GM23248 (cell line): Measurements from ENCODE around the gene SURF6. TPM values are rescaled to one million over a fixed set of nuclear protein-coding genes. Genes with fewer than 3 reads are reported as not detected.

Experiments
- DNase-seq: peaks from one replicate; pipeline ENCODE4 v3.0.0-alpha.2; 2015
- H2AFZ ChIP-seq: fragments of 200-600 bp; sonication (generic); 2 replicates; pipeline ENCODE4 v1.6.1; 2016; ENCODE audit warnings: antibody characterized with exemption
- H3F3A ChIP-seq: fragments of 200-600 bp; sonication (generic); 2 replicates; pipeline ENCODE4 v1.6.1; 2016; ENCODE audit warnings: mild to moderate bottlenecking, antibody characterized with exemption, mixed run types; ENCODE audit not compliant: insufficient read depth
- H3K27ac ChIP-seq: fragments of 200-600 bp; sonication (generic); 2 replicates; pipeline ENCODE4 v1.5.1; 2016; ENCODE audit warnings: mild to moderate bottlenecking
- H3K27me3 ChIP-seq: fragments of 200-600 bp; sonication (generic); replicated peaks from 2 replicates; pipeline ENCODE4 v1.6.1; 2016; ENCODE audit warnings: mild to moderate bottlenecking; ENCODE audit not compliant: insufficient read depth
- H3K36me3 ChIP-seq: fragments of 200-600 bp; sonication (generic); 2 replicates; pipeline ENCODE4 v1.6.1; 2016; ENCODE audit warnings: low read depth, mild to moderate bottlenecking
- H3K4me1 ChIP-seq: fragments of 200-600 bp; sonication (generic); 2 replicates; pipeline ENCODE4 v1.6.1; 2016; ENCODE audit warnings: mild to moderate bottlenecking; ENCODE audit not compliant: insufficient read depth
- H3K4me2 ChIP-seq: fragments of 200-600 bp; sonication (generic); one replicate; pipeline ENCODE4 v1.6.1; 2016; ENCODE audit warnings: mild to moderate bottlenecking; ENCODE audit not compliant: unreplicated experiment
- H3K4me3 ChIP-seq: fragments of 200-600 bp; sonication (generic); 2 replicates; pipeline ENCODE4 v1.5.1; 2016; ENCODE audit warnings: mild to moderate bottlenecking
- H3K79me2 ChIP-seq: fragments of 200-600 bp; sonication (generic); 2 replicates; pipeline ENCODE4 v1.6.1; 2016; ENCODE audit warnings: mild to moderate bottlenecking; ENCODE audit not compliant: insufficient read depth
- H3K9ac ChIP-seq: fragments of 200-600 bp; sonication (generic); 2 replicates; pipeline ENCODE4 v1.6.1; 2016; ENCODE audit warnings: mild to moderate bottlenecking
- H3K9me2 ChIP-seq: fragments of 200-600 bp; sonication (generic); 2 replicates; pipeline ENCODE4 v1.6.1; 2016; ENCODE audit warnings: mixed run types, mild to moderate bottlenecking, moderate library complexity; ENCODE audit not compliant: insufficient read depth
- H3K9me3 ChIP-seq: fragments of 200-600 bp; sonication (generic); one replicate; pipeline ENCODE4 v1.6.1; 2017; ENCODE audit warnings: low read depth
- H4K20me1 ChIP-seq: fragments of 200-600 bp; sonication (generic); 2 replicates; pipeline ENCODE4 v1.6.0; 2016; ENCODE audit not compliant: insufficient read depth
- EZH2 ChIP-seq: fragments of 200-600 bp; sonication (generic); IDR thresholded peaks from 2 replicates; pipeline ENCODE4 v1.6.1; 2018; ENCODE audit warnings: antibody characterized with exemption, mild to moderate bottlenecking; ENCODE audit not compliant: insufficient read depth, poor library complexity, severe bottlenecking
- EZH2phosphoT487 ChIP-seq: fragments of 200-600 bp; sonication (generic); IDR thresholded peaks from 2 replicates; pipeline ENCODE4 v1.6.1; 2018; ENCODE audit warnings: antibody characterized with exemption, moderate library complexity, mild to moderate bottlenecking, low read depth; ENCODE audit not compliant: insufficient read depth
- WGBS, 2 experiments: methylation state at CpG; one replicate each; pipeline ENCODE4 v1.1.6; 2015 to 2017; ENCODE audit warnings: low lambda C conversion rate in 2 of 2, low coverage in 1 of 2; ENCODE audit errors: missing lambda C conversion rate in 2 of 2; 5-methylcytosine and 5-hydroxymethylcytosine counted together
- in situ Hi-C: fragments of 300-500 bp; cut with MboI; formaldehyde crosslinking; loops from 2 replicates; pipeline ENCODE4 v1.15.0; 2020
- polyA plus RNA-seq: library from polyadenylated mRNA; unstranded; fragments of >200 nt; fragmentation: Nextera tagmentation; extraction: Ambion mirVana; gene quantifications from 2 replicates; pipeline ENCODE4 v1.2.1, GENCODE V29; 2016
- total RNA-seq: library from RNA; depleted of rRNA; stranded (reverse); fragments of >200 nt; shearing (Covaris generic); gene quantifications from 2 replicates; pipeline ENCODE4 v1.2.3, GENCODE V29; 2014

Gene SURF6
- total and polyA plus RNA-seq, 2 experiments from 2014 or later = 10.8 to 13.4 TPM

DNA sequence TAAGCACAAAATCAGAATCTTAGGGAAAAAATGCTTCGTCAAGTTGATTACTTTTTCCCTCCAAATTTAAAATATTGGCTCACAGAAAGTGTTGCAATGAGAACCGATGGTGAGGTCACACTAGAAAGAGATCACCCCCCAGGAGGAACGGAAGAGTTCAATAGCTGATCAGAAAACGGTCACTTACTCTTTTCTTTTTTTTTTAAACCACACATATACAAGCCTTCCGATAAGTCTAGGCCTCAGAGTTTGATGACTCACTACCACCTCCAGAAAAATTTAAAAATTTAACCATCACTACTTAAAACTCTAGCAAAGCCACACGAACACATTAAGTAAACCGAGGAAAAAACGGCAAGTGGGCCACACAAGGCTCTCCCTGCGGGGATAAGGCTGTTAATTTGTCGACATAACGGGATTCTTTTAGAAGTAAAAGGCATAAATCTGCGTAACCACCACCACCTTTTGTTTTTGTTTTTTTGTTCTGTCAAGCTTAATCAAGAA, 38.7 kb upstream of the SURF6 start:
- Histone ChIP-seq H3K27me3 (no peaks in the 10 kb centered on the region), H3K4me1 (peaks cover 50% of the 10 kb centered on the region), H3K79me2 (peaks cover 62% of the 10 kb centered on the region), H3K4me2 (peak overlapping the region; percentile 89), H4K20me1 (peaks cover 35% of the 10 kb centered on the region), H3F3A (peaks cover 56% of the 10 kb centered on the region), H3K9me2 (no peaks in the 10 kb centered on the region), H3K36me3 (peaks cover 12% of the 10 kb centered on the region), H2AFZ (no peak overlapping the region), H3K4me3 (peak overlapping the region; percentile 83), H3K27ac (peak overlapping the region; percentile 93), H3K9ac (peak overlapping the region; percentile 100), H3K9me3 (no peaks in the 10 kb centered on the region)
- 1 to 4% methylated on average over 12 of the region's 12 CpGs for WGBS, 2 experiments
- in situ Hi-C loops = no loop called here
- no peak for TF ChIP-seq EZH2
- no peak for TF ChIP-seq EZH2phosphoT487
- DNase-seq = peak; percentile 91

DNA sequence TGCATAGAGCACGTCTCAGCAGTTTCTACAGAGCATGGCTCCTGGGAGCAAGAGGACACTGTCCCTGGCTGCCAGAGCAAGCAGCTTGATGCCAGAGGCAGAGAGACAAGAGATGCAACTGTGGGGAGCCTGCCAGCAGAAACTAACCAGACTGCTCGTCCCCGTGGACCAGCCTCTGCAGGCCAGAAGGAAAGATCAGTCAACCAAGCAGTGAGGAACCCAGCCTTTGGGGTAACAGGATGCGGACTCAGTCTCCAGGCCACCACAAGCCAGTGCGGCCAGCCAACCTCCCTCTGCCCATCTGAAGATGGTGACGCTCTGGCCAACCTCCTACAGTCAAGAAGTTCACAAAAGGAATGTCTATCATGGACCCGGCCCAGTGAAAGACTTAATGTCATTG, 36.2 kb upstream of the SURF6 start:
- TF ChIP-seq EZH2phosphoT487 (no peak), EZH2 (no peak)
- Histone ChIP-seq H4K20me1 (peaks cover 57% of the 10 kb centered on the region), H3K27ac (peak overlapping the region; percentile 93; the same call in 1 of the 2 replicates), H3K4me2 (peak overlapping the region; percentile 17), H3K4me3 (peak overlapping the region; percentile 11; the same call in 1 of the 2 replicates), H3K27me3 (no peaks in the 10 kb centered on the region), H3K9me3 (no peaks in the 10 kb centered on the region), H3K4me1 (peaks cover 62% of the 10 kb centered on the region), H2AFZ (no peak overlapping the region), H3K36me3 (peaks cover 18% of the 10 kb centered on the region), H3K9ac (peak overlapping the region; percentile 38), H3K9me2 (no peaks in the 10 kb centered on the region), H3K79me2 (peaks cover 87% of the 10 kb centered on the region), H3F3A (peaks cover 46% of the 10 kb centered on the region)
- no peak for DNase-seq
- 36 to 40% methylated on average over 7 of the region's 7 CpGs for WGBS, 2 experiments
- in situ Hi-C loops = no loop called here

DNA sequence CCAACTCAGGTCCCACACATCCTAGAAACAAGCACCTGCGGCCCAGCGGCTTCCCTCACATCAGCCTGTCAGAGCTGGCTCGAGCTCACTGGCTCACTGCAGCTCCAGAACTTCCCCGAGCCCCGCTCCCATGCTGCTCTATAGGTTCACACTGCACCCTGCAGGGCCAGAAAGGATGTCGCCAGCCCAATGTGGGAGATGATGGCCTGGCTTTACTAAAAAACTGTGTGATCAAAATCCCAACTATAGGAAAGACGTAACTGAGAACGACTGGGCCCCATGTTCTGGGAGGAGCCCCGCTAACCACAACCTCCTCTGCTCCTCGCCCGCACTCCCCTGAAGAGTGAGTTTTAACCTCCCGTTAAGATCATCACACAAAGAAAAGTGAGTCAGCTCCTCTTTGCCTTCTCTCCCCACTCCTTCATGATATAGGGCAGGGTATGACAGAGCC, 35.3 kb upstream of the SURF6 start:
- Histone ChIP-seq H3K4me3 (0 out of 2 replicates have a peak overlapping the region, but pooled peaks have one; percentile 11), H2AFZ (no peak overlapping the region), H3F3A (peaks cover 40% of the 10 kb centered on the region), H3K9ac (peak overlapping the region; percentile 38), H3K36me3 (peaks cover 22% of the 10 kb centered on the region), H3K4me2 (peak overlapping the region; percentile 17), H3K4me1 (peaks cover 56% of the 10 kb centered on the region), H4K20me1 (peaks cover 66% of the 10 kb centered on the region), H3K79me2 (peaks cover 95% of the 10 kb centered on the region), H3K27ac (peak overlapping the region; percentile 93), H3K9me3 (no peaks in the 10 kb centered on the region), H3K9me2 (no peaks in the 10 kb centered on the region), H3K27me3 (no peaks in the 10 kb centered on the region)
- TF ChIP-seq EZH2 (no peak), EZH2phosphoT487 (no peak)
- DNase-seq = peak; percentile 47
- in situ Hi-C loops = no loop called here
- WGBS, 2 experiments = 66 to 69% methylated on average over 12 of the region's 12 CpGs

DNA sequence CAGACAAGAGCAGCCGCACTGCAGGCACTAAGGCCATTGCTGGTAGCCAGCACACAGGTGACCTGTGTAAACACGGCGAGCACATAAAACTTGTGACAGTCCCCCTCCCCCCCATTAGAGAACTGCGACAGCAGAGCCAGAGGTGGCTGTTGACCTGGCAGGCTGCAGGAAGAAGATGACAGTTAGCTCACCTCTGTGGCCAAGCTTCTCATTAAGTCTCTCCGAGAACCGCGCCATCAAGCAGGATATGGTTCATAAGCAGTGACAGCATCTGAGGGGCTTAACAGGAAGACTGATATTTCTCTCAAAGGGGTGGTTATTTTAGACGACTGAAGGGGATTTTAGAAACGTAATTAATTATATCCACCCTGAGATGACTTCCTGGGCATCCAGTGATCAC, 34.7 kb upstream of the SURF6 start:
- Histone ChIP-seq H3K79me2 (peaks cover 100% of the 10 kb centered on the region), H3K9me3 (no peaks in the 10 kb centered on the region), H2AFZ (no peak overlapping the region), H3K27ac (no peak overlapping the region), H3K27me3 (no peaks in the 10 kb centered on the region), H3K36me3 (peaks cover 28% of the 10 kb centered on the region), H3K9ac (no peak overlapping the region), H3K4me2 (no peak overlapping the region), H3K4me1 (peaks cover 56% of the 10 kb centered on the region), H4K20me1 (peaks cover 70% of the 10 kb centered on the region), H3K9me2 (no peaks in the 10 kb centered on the region), H3F3A (peaks cover 40% of the 10 kb centered on the region), H3K4me3 (no peak overlapping the region)
- in situ Hi-C loops = no loop called here
- TF ChIP-seq EZH2phosphoT487 = no peak
- no peak for TF ChIP-seq EZH2
- DNase-seq = no peak
- 64% methylated on average over 9 of the region's 9 CpGs for WGBS, 2 experiments

DNA sequence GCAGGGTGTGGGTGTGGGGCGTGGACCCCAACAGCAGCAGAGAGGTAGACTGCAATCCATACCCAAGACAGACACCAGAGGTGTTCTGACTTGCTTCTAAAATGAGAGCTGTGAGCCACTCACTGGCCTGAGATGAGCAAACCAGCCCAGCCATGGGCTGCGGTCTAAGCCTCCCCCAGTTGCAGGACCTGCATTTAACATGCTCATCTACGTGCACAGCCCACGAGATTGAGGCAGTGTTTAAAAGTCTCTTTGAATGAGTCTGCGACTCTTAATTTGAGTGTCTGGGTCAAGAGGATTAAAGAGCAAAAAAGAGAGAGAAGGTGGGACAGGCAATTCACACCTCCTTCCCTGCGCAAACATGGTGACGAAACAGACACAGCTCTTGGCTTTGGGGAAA, 33.9 kb upstream of the SURF6 start:
- peaks cover 33% of the 10 kb centered on the region for H3K36me3 ChIP-seq

More for the DNA sequence above, 33.9 kb upstream of the SURF6 start:
- Histone ChIP-seq H3K4me2 (no peak overlapping the region), H3K9me2 (no peaks in the 10 kb centered on the region), H3K4me1 (peaks cover 56% of the 10 kb centered on the region), H4K20me1 (peaks cover 72% of the 10 kb centered on the region), H3K79me2 (peaks cover 100% of the 10 kb centered on the region), H3K4me3 (no peak overlapping the region), H3K27me3 (no peaks in the 10 kb centered on the region), H3K9me3 (no peaks in the 10 kb centered on the region), H3K27ac (peak overlapping the region; percentile 0; the same call in 1 of the 2 replicates), H2AFZ (no peak overlapping the region), H3K9ac (no peak overlapping the region), H3F3A (peaks cover 42% of the 10 kb centered on the region)
- no peak for TF ChIP-seq EZH2
- in situ Hi-C loops = no loop called here
- DNase-seq = no peak
- WGBS, 2 experiments = 81 to 85% methylated on average over 7 of the region's 7 CpGs
